Measurements from ENCODE around the gene DDX41. TPM values are rescaled to one million over a fixed set of nuclear protein-coding genes. Genes with fewer than 3 reads are reported as not detected.

The DDX41 gene
- total and polyA plus RNA-seq, 4 donors = 67.1 to 126 (median 106) TPM

GRCh38 chr5:177494346-177495195 lies 22.2 kb downstream of the DDX41 start:
- DNase-seq (ENCODE audit: low read depth in 4 of 6, low spot score in 6 of 6) = peak in 2 of 6 donors; percentile 78 to 83
- H3K27ac ChIP-seq (ENCODE audit: low read depth, low read length) = peak overlapping the region; percentile 93
- 50% methylated on average over 9 of the region's 11 CpGs for WGBS (ENCODE audit: insufficient coverage)
- peak overlapping the region; percentile 74 for H3K4me3 ChIP-seq (ENCODE audit: low read depth, low read length)
- peaks cover 57% of the 10 kb centered on the region for H3K36me3 ChIP-seq (ENCODE audit: control insufficient read depth, insufficient read depth, low read length)
- H3K27me3 ChIP-seq (ENCODE audit: control insufficient read depth, insufficient read depth, low read length) = peaks cover 7% of the 10 kb centered on the region
- peaks cover 66% of the 10 kb centered on the region for H3K4me1 ChIP-seq (ENCODE audit: control insufficient read depth, insufficient read depth, low read length)
- H3K9me3 ChIP-seq (ENCODE audit: control insufficient read depth, insufficient read depth, low read length) = no peaks in the 10 kb centered on the region

DNA sequence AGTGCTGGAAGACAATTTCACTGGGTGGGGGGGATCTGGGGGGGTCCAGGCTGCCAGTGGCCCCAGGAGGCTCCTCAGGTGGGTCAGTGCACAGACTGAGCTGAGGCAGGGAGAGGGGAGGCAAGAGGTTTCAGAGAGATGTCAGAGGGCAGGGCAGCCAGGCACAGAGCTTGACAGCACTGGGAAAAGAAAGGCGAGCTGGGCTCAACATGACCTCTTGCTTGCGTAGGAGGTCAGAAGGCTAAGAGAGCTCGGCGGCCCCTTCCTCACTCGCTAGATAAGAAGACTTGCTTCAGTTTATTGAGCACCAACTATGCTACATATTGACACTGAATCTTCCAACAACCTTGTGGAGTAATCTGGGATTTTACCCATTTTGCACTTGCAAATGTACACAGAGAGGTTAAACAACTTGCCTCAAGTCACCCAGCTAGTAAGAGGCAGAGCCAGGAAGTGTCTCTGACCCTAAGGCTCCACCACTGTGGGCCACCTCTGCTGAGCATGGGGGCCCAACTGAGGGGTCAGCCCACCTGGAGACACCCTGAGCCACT lies 22.9 kb downstream of the DDX41 start:
- 82% methylated on average over 2 of the region's 5 CpGs for WGBS (ENCODE audit: insufficient coverage)

GRCh38 chr5:177492841-177493240 lies 23.9 kb downstream of the DDX41 start:
- peaks cover 63% of the 10 kb centered on the region for H3K4me1 ChIP-seq (ENCODE audit: control insufficient read depth, insufficient read depth, low read length)
- DNase-seq (ENCODE audit: low read depth in 4 of 6, low spot score in 6 of 6) = no peak
- H3K4me3 ChIP-seq (ENCODE audit: low read depth, low read length) = no peak overlapping the region
- peaks cover 2% of the 10 kb centered on the region for H3K27me3 ChIP-seq (ENCODE audit: control insufficient read depth, insufficient read depth, low read length)
- H3K27ac ChIP-seq (ENCODE audit: low read depth, low read length) = no peak overlapping the region
- 95% methylated on average over 7 of the region's 7 CpGs for WGBS (ENCODE audit: insufficient coverage)
- no peaks in the 10 kb centered on the region for H3K9me3 ChIP-seq (ENCODE audit: control insufficient read depth, insufficient read depth, low read length)
- peaks cover 73% of the 10 kb centered on the region for H3K36me3 ChIP-seq (ENCODE audit: control insufficient read depth, insufficient read depth, low read length)

More for the DNA sequence above, 22.9 kb downstream of the DDX41 start:
- no peak for DNase-seq (ENCODE audit: low read depth in 4 of 6, low spot score in 6 of 6)
- Histone ChIP-seq H3K36me3 (ENCODE audit: control insufficient read depth, insufficient read depth, low read length) (peaks cover 64% of the 10 kb centered on the region), H3K4me1 (ENCODE audit: control insufficient read depth, insufficient read depth, low read length) (peaks cover 71% of the 10 kb centered on the region), H3K9me3 (ENCODE audit: control insufficient read depth, insufficient read depth, low read length) (no peaks in the 10 kb centered on the region), H3K4me3 (ENCODE audit: low read depth, low read length) (no peak overlapping the region), H3K27ac (ENCODE audit: low read depth, low read length) (peak overlapping the region; percentile 93), H3K27me3 (ENCODE audit: control insufficient read depth, insufficient read depth, low read length) (peaks cover 7% of the 10 kb centered on the region)

DNA sequence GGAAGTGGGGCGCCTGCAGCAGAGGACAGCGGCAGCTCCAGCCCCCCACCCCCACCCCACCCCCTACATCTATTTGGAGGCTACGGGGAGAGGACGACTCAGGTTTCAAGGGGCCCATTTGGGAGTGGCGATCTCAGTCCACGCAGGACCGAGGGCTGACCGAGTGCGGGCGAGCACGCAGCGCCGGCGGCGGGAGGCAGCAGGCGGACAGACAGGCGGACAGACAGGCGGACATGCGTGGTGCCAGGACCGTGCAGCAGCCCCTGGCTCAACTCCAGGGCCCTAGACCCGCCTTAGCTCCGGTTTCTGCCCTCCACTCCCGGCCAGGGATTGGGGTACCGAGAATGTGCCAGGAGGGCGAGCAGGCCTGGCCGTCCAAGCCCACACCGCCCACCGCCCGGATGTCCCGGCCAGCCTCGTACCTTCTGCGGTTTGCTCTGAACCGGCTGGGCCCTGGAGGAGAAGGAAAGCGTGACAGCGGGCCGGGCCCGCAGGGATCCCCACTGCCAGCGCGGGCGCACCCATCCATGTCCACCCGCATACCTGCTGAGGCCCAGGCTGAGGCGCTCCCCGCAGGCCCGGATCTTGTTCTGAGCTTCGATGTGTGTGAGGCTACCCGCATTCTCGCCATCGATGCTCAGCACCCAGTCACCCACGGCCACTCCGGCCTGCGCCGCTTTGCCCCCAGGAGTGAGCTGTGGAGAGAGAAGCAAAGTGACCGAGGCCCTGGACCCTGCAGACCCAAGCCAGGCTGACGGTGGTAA lies 24.6 kb downstream of the DDX41 start:
- peaks cover 58% of the 10 kb centered on the region for H3K4me1 ChIP-seq (ENCODE audit: control insufficient read depth, insufficient read depth, low read length)
- H3K27me3 ChIP-seq (ENCODE audit: control insufficient read depth, insufficient read depth, low read length) = no peaks in the 10 kb centered on the region
- WGBS (ENCODE audit: insufficient coverage) = 93% methylated on average over 51 of the region's 54 CpGs
- DNase-seq (ENCODE audit: low read depth in 4 of 6, low spot score in 6 of 6) = no peak
- H3K36me3 ChIP-seq (ENCODE audit: control insufficient read depth, insufficient read depth, low read length) = peaks cover 78% of the 10 kb centered on the region
- no peaks in the 10 kb centered on the region for H3K9me3 ChIP-seq (ENCODE audit: control insufficient read depth, insufficient read depth, low read length)
- no peak overlapping the region for H3K27ac ChIP-seq (ENCODE audit: low read depth, low read length)
- H3K4me3 ChIP-seq (ENCODE audit: low read depth, low read length) = no peak overlapping the region

GRCh38 chr5:177491429-177491945 lies 25.3 kb downstream of the DDX41 start:
- 46% methylated on average over 27 of the region's 43 CpGs for WGBS (ENCODE audit: insufficient coverage)
- Histone ChIP-seq H3K9me3 (ENCODE audit: control insufficient read depth, insufficient read depth, low read length) (no peaks in the 10 kb centered on the region), H3K4me1 (ENCODE audit: control insufficient read depth, insufficient read depth, low read length) (peaks cover 51% of the 10 kb centered on the region), H3K4me3 (ENCODE audit: low read depth, low read length) (no peak overlapping the region), H3K27me3 (ENCODE audit: control insufficient read depth, insufficient read depth, low read length) (no peaks in the 10 kb centered on the region), H3K27ac (ENCODE audit: low read depth, low read length) (no peak overlapping the region), H3K36me3 (ENCODE audit: control insufficient read depth, insufficient read depth, low read length) (peaks cover 79% of the 10 kb centered on the region)
- peak in 1 of 6 donors; percentile 39 for DNase-seq (ENCODE audit: low read depth in 4 of 6, low spot score in 6 of 6)

DNA sequence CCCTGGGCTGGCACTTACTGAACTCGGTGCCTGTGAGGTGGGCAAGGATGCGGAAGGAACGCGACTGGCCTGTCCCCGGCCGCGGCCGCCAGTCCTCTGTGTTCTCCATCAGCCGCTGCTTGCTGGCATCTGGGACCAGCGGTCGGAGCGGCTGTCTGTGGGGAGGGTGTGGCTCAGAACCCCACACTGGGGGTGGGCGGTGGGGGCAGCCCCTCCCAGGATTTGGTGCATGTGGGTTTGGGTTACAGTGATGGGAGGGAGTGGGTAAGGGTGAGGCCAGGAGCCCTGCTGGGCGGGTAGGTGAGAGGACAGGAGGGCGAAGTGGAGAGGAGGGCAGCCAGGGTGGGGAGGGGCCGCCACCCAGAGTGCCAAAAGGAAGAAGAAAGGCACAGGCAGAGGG lies 25.8 kb downstream of the DDX41 start:
- no peak for DNase-seq (ENCODE audit: low read depth in 4 of 6, low spot score in 6 of 6)
- WGBS (ENCODE audit: insufficient coverage) = 85% methylated on average over 15 of the region's 16 CpGs
- H3K4me1 ChIP-seq (ENCODE audit: control insufficient read depth, insufficient read depth, low read length) = peaks cover 46% of the 10 kb centered on the region
- H3K27ac ChIP-seq (ENCODE audit: low read depth, low read length) = no peak overlapping the region
- peaks cover 75% of the 10 kb centered on the region for H3K36me3 ChIP-seq (ENCODE audit: control insufficient read depth, insufficient read depth, low read length)
- no peaks in the 10 kb centered on the region for H3K27me3 ChIP-seq (ENCODE audit: control insufficient read depth, insufficient read depth, low read length)
- H3K9me3 ChIP-seq (ENCODE audit: control insufficient read depth, insufficient read depth, low read length) = no peaks in the 10 kb centered on the region
- no peak overlapping the region for H3K4me3 ChIP-seq (ENCODE audit: low read depth, low read length)

GRCh38 chr5:177490311-177490991 lies 26.3 kb downstream of the DDX41 start:
- H3K27me3 ChIP-seq (ENCODE audit: control insufficient read depth, insufficient read depth, low read length) = no peaks in the 10 kb centered on the region
- H3K27ac ChIP-seq (ENCODE audit: low read depth, low read length) = no peak overlapping the region
- no peak for DNase-seq (ENCODE audit: low read depth in 4 of 6, low spot score in 6 of 6)
- H3K4me3 ChIP-seq (ENCODE audit: low read depth, low read length) = no peak overlapping the region
- H3K4me1 ChIP-seq (ENCODE audit: control insufficient read depth, insufficient read depth, low read length) = peaks cover 40% of the 10 kb centered on the region
- H3K9me3 ChIP-seq (ENCODE audit: control insufficient read depth, insufficient read depth, low read length) = no peaks in the 10 kb centered on the region
- peaks cover 76% of the 10 kb centered on the region for H3K36me3 ChIP-seq (ENCODE audit: control insufficient read depth, insufficient read depth, low read length)
- 93% methylated on average over 15 of the region's 15 CpGs for WGBS (ENCODE audit: insufficient coverage)

- Histone ChIP-seq H3K27me3 (ENCODE audit: control insufficient read depth, insufficient read depth, low read length) (no peaks in the 10 kb centered on the region), H3K9me3 (ENCODE audit: control insufficient read depth, insufficient read depth, low read length) (no peaks in the 10 kb centered on the region), H3K36me3 (ENCODE audit: control insufficient read depth, insufficient read depth, low read length) (peaks cover 76% of the 10 kb centered on the region), H3K4me1 (ENCODE audit: control insufficient read depth, insufficient read depth, low read length) (peaks cover 28% of the 10 kb centered on the region), H3K27ac (ENCODE audit: low read depth, low read length) (no peak overlapping the region), H3K4me3 (ENCODE audit: low read depth, low read length) (no peak overlapping the region)
- no peak for DNase-seq (ENCODE audit: low read depth in 4 of 6, low spot score in 6 of 6)
- 61% methylated on average over 21 of the region's 26 CpGs for WGBS (ENCODE audit: insufficient coverage)
Observed at GRCh38 chr5:177489119-177489716, 27.5 kb downstream of the DDX41 start.

- H3K4me3 ChIP-seq (ENCODE audit: low read depth, low read length) = no peak overlapping the region
- 77% methylated on average over 10 of the region's 15 CpGs for WGBS (ENCODE audit: insufficient coverage)
- peaks cover 17% of the 10 kb centered on the region for H3K4me1 ChIP-seq (ENCODE audit: control insufficient read depth, insufficient read depth, low read length)
- H3K36me3 ChIP-seq (ENCODE audit: control insufficient read depth, insufficient read depth, low read length) = peaks cover 82% of the 10 kb centered on the region
- no peaks in the 10 kb centered on the region for H3K27me3 ChIP-seq (ENCODE audit: control insufficient read depth, insufficient read depth, low read length)
- no peak overlapping the region for H3K27ac ChIP-seq (ENCODE audit: low read depth, low read length)
- no peaks in the 10 kb centered on the region for H3K9me3 ChIP-seq (ENCODE audit: control insufficient read depth, insufficient read depth, low read length)
- DNase-seq (ENCODE audit: low read depth in 4 of 6, low spot score in 6 of 6) = no peak
Observed at GRCh38 chr5:177487975-177488374, 28.8 kb downstream of the DDX41 start.
